Testis (tissue), 3 donors: ENCODE results near the gene NRP2. TPM values are rescaled to one million over a fixed set of nuclear protein-coding genes. Genes with fewer than 3 reads are reported as not detected.

Experiments
- DNase-seq: peaks from one replicate; pipeline ENCODE4 v3.0.0-alpha.2; 2019
- H3K27ac ChIP-seq, 2 donors: fragments of 200-600 bp; sonication (generic); one replicate each; pipeline ENCODE4 v1.5.1; 2019
- H3K27me3 ChIP-seq: fragments of 200-600 bp; sonication (generic); one replicate; pipeline ENCODE4 v1.5.1; 2019
- H3K36me3 ChIP-seq: fragments of 200-600 bp; sonication (generic); one replicate; pipeline ENCODE4 v1.5.1; 2017; ENCODE audit warnings: low read depth; ENCODE audit errors: missing control alignments
- H3K4me1 ChIP-seq: fragments of 200-600 bp; sonication (generic); one replicate; pipeline ENCODE4 v1.5.1; 2019
- H3K4me3 ChIP-seq, 2 donors: fragments of 200-600 bp; sonication (generic); one replicate each; pipeline ENCODE4 v1.5.1; 2017 to 2019
- H3K9me3 ChIP-seq: fragments of 200-600 bp; sonication (generic); one replicate; pipeline ENCODE4 v1.5.1; 2017
- CTCF ChIP-seq, 3 experiments: fragments of 450-650 bp in 2 of 3; fragments of 200-600 bp in 1 of 3; sonication (generic) in 1 of 3; IDR thresholded peaks; one replicate each; pipeline ENCODE4 v1.5.1; 2016 to 2019; ENCODE audit warnings: antibody characterized with exemption in 3 of 3, mild to moderate bottlenecking in 2 of 3, moderate library complexity in 1 of 3
- POLR2A ChIP-seq: fragments of 450-650 bp; IDR thresholded peaks from one replicate; pipeline ENCODE4 v1.6.1; 2017; ENCODE audit warnings: antibody characterized with exemption, mild to moderate bottlenecking, moderate library complexity
- WGBS, 2 donors: methylation state at CpG; one replicate each; pipeline ENCODE4 v1.1.5; 2018; 5-methylcytosine and 5-hydroxymethylcytosine counted together
- intact Hi-C: fragments of 100-400 bp; cut with DNase I; formaldehyde crosslinking; loops from one replicate; pipeline ENCODE4 v1.15.1; 2023; ENCODE audit warnings: low total_unique reads
- polyA plus RNA-seq: library from polyadenylated mRNA; stranded (reverse); fragments of 350-450 nt; fragmentation: Illumina TruSeq; extraction: RNeasy Lipid Tissue Mini Kit (QIAGEN cat#74804); gene quantifications from one replicate; pipeline ENCODE4 v1.2.3, GENCODE V29; 2014; ENCODE audit warnings: low read depth, low replicate concordance; ENCODE audit not compliant: insufficient read depth
- total RNA-seq, 2 donors: library from RNA; depleted of rRNA; stranded (reverse); fragments of >200 nt; gene quantifications; one replicate each; pipeline ENCODE4 v1.2.3, GENCODE V29; 2016

The NRP2 gene
- total and polyA plus RNA-seq, 3 donors from 2014 or later = 6.3 to 10.6 (median 6.3) TPM

GRCh38 chr2:205654878-205655605, 27.3 kb upstream of the NRP2 start:
- Histone ChIP-seq H3K4me3 (no peak overlapping the region), H3K36me3 (no peaks in the 10 kb centered on the region), H3K27me3 (no peaks in the 10 kb centered on the region), H3K9me3 (no peaks in the 10 kb centered on the region), H3K27ac (no peak overlapping the region), H3K4me1 (no peaks in the 10 kb centered on the region)
- WGBS, 2 donors = 92 to 95% methylated on average over 10 of the region's 10 CpGs
- no peak for DNase-seq
- intact Hi-C loops = no loop called here
- TF ChIP-seq POLR2A = no peak
- TF ChIP-seq CTCF (IDR thresholded peaks at IDR 0.05) = no peak

GRCh38 chr2:205655779-205656456, 26.4 kb upstream of the NRP2 start:
- intact Hi-C loops = no loop called here
- no peaks in the 10 kb centered on the region for H3K9me3 ChIP-seq
- no peak for TF ChIP-seq CTCF (IDR thresholded peaks at IDR 0.05)
- TF ChIP-seq POLR2A = no peak
- no peak overlapping the region for H3K4me3 ChIP-seq
- no peak overlapping the region for H3K27ac ChIP-seq
- H3K4me1 ChIP-seq = no peaks in the 10 kb centered on the region
- DNase-seq = no peak
- H3K36me3 ChIP-seq = no peaks in the 10 kb centered on the region
- 79 to 83% methylated on average over 6 of the region's 6 CpGs for WGBS, 2 donors
- H3K27me3 ChIP-seq = no peaks in the 10 kb centered on the region

GRCh38 chr2:205656461-205656860, 25.8 kb upstream of the NRP2 start:
- no peaks in the 10 kb centered on the region for H3K27me3 ChIP-seq
- intact Hi-C loops = no loop called here
- H3K4me1 ChIP-seq = no peaks in the 10 kb centered on the region
- no peak overlapping the region for H3K4me3 ChIP-seq
- no peak for DNase-seq
- H3K36me3 ChIP-seq = no peaks in the 10 kb centered on the region
- no peak overlapping the region for H3K27ac ChIP-seq
- WGBS, 2 donors = 87 to 90% methylated on average over 7 of the region's 7 CpGs
- no peak for TF ChIP-seq POLR2A
- TF ChIP-seq CTCF (IDR thresholded peaks at IDR 0.05) = no peak
- no peaks in the 10 kb centered on the region for H3K9me3 ChIP-seq

- no peaks in the 10 kb centered on the region for H3K36me3 ChIP-seq
- no peaks in the 10 kb centered on the region for H3K9me3 ChIP-seq
- no peak for DNase-seq
- H3K4me3 ChIP-seq = no peak overlapping the region
- TF ChIP-seq CTCF (IDR thresholded peaks at IDR 0.05) (no peak), POLR2A (no peak)
- 70 to 77% methylated on average over 4 of the region's 4 CpGs for WGBS, 2 donors
- no peak overlapping the region for H3K27ac ChIP-seq
- intact Hi-C loops = no loop called here
- no peaks in the 10 kb centered on the region for H3K27me3 ChIP-seq
- no peaks in the 10 kb centered on the region for H3K4me1 ChIP-seq
Measured at GRCh38 chr2:205656941-205657340, 25.4 kb upstream of the NRP2 start.

- peak; percentile 31 for DNase-seq
- H3K36me3 ChIP-seq = no peaks in the 10 kb centered on the region
- no peak overlapping the region for H3K4me3 ChIP-seq
- no peaks in the 10 kb centered on the region for H3K9me3 ChIP-seq
- WGBS, 2 donors = 41 to 61% methylated on average over 3 of the region's 3 CpGs
- no peaks in the 10 kb centered on the region for H3K27me3 ChIP-seq
- no peaks in the 10 kb centered on the region for H3K4me1 ChIP-seq
- TF ChIP-seq POLR2A (no peak), CTCF (IDR thresholded peaks at IDR 0.05) (no peak)
- H3K27ac ChIP-seq = no peak overlapping the region
- intact Hi-C loops = no loop called here
Measured at GRCh38 chr2:205657579-205657978, 24.7 kb upstream of the NRP2 start.
